Measurements from ENCODE around the gene ZNF516. TPM values are rescaled to one million over a fixed set of nuclear protein-coding genes. Genes with fewer than 3 reads are reported as not detected.

ZNF516 gene
- total RNA-seq, 1 donor from 2014 or later: 28.0 TPM

GRCh38 chr18:76458522-76459311 lies 36.3 kb downstream of the ZNF516 start:
- intact Hi-C loops (cut with DNase I): no loop called here
- Histone ChIP-seq H3K4me1 (peaks cover 5% of the 10 kb centered on the region), H3K27me3 (no peaks in the 10 kb centered on the region), H3K27ac (no peak overlapping the region), H3K36me3 (no peaks in the 10 kb centered on the region), H3K4me3 (no peak overlapping the region), H3K9me3 (no peaks in the 10 kb centered on the region)
- no peak for TF ChIP-seq CTCF (IDR thresholded peaks at IDR 0.05)
- DNase-seq: peak; percentile 53
- ATAC-seq: no peak

- H3K9me3 ChIP-seq: no peaks in the 10 kb centered on the region
- H3K4me1 ChIP-seq: peaks cover 5% of the 10 kb centered on the region
- ATAC-seq: no peak
- H3K36me3 ChIP-seq: no peaks in the 10 kb centered on the region
- DNase-seq: no peak
- H3K4me3 ChIP-seq: no peak overlapping the region
- no peaks in the 10 kb centered on the region for H3K27me3 ChIP-seq
- intact Hi-C loops (cut with DNase I): no loop called here
- no peak for TF ChIP-seq CTCF (IDR thresholded peaks at IDR 0.05)
- no peak overlapping the region for H3K27ac ChIP-seq
These were observed 37.1 kb downstream of the ZNF516 start for GRCh38 chr18:76457957-76458356.

GRCh38 chr18:76457475-76457874 lies 37.6 kb downstream of the ZNF516 start:
- Histone ChIP-seq H3K4me3 (no peak overlapping the region), H3K4me1 (peaks cover 5% of the 10 kb centered on the region), H3K27ac (no peak overlapping the region), H3K9me3 (no peaks in the 10 kb centered on the region), H3K27me3 (no peaks in the 10 kb centered on the region), H3K36me3 (no peaks in the 10 kb centered on the region)
- ATAC-seq (no peak), DNase-seq (no peak)
- intact Hi-C loops (cut with DNase I): no loop called here
- TF ChIP-seq CTCF (IDR thresholded peaks at IDR 0.05): no peak

- Histone ChIP-seq H3K27me3 (no peaks in the 10 kb centered on the region), H3K4me3 (no peak overlapping the region), H3K4me1 (peaks cover 5% of the 10 kb centered on the region), H3K27ac (no peak overlapping the region), H3K36me3 (no peaks in the 10 kb centered on the region), H3K9me3 (no peaks in the 10 kb centered on the region)
- ATAC-seq: no peak
- DNase-seq: no peak
- TF ChIP-seq CTCF (IDR thresholded peaks at IDR 0.05): no peak
- intact Hi-C loops (cut with DNase I): no loop called here
These were observed 38.2 kb downstream of the ZNF516 start for GRCh38 chr18:76456823-76457222.

- DNase-seq (no peak), ATAC-seq (no peak)
- no peak overlapping the region for H3K4me3 ChIP-seq
- no peaks in the 10 kb centered on the region for H3K9me3 ChIP-seq
- no peak for TF ChIP-seq CTCF (IDR thresholded peaks at IDR 0.05)
- intact Hi-C loops (cut with DNase I): no loop called here
- H3K27ac ChIP-seq: no peak overlapping the region
- H3K36me3 ChIP-seq: no peaks in the 10 kb centered on the region
- H3K27me3 ChIP-seq: no peaks in the 10 kb centered on the region
- H3K4me1 ChIP-seq: peaks cover 5% of the 10 kb centered on the region
These were observed 38.9 kb downstream of the ZNF516 start for GRCh38 chr18:76456018-76456750.

All from upper lobe of right lung (tissue), 1 donor.